ENCODE data around the gene MYH3. TPM values are rescaled to one million over a fixed set of nuclear protein-coding genes. Genes with fewer than 3 reads are reported as not detected.

Gene MYH3
- total RNA-seq, 1 experiment from 2014 or later, result 1.6 TPM

DNA sequence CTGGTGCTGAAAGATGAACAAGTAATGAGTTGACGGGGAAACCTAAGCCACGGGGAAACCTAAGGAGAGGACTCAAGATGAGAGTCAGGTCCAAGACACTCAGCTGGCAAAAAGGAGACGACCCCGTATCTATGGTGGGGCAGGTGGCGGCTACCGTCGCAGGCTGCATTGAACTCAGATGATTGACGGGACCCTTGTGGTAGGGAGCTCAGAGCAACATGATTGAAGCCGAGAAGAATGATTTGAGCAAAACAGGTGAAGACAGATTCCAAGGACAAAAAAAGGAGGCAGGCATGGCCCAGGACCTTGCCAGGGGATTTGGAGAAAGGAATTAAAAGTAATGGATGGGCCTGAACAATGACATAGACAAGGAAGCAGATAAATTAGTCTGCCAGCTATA is 7.5 kb upstream of the MYH3 start (continued):
- TF ChIP-seq, protein P1, sequence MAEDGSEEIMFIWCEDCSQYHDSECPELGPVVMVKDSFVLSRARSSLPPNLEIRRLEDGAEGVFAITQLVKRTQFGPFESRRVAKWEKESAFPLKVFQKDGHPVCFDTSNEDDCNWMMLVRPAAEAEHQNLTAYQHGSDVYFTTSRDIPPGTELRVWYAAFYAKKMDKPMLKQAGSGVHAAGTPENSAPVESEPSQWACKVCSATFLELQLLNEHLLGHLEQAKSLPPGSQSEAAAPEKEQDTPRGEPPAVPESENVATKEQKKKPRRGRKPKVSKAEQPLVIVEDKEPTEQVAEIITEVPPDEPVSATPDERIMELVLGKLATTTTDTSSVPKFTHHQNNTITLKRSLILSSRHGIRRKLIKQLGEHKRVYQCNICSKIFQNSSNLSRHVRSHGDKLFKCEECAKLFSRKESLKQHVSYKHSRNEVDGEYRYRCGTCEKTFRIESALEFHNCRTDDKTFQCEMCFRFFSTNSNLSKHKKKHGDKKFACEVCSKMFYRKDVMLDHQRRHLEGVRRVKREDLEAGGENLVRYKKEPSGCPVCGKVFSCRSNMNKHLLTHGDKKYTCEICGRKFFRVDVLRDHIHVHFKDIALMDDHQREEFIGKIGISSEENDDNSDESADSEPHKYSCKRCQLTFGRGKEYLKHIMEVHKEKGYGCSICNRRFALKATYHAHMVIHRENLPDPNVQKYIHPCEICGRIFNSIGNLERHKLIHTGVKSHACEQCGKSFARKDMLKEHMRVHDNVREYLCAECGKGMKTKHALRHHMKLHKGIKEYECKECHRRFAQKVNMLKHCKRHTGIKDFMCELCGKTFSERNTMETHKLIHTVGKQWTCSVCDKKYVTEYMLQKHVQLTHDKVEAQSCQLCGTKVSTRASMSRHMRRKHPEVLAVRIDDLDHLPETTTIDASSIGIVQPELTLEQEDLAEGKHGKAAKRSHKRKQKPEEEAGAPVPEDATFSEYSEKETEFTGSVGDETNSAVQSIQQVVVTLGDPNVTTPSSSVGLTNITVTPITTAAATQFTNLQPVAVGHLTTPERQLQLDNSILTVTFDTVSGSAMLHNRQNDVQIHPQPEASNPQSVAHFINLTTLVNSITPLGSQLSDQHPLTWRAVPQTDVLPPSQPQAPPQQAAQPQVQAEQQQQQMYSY (CRISPR knock-in tag; IDR thresholded peaks at IDR 0.05), result no peak
- TF ChIP-seq, protein P2, sequence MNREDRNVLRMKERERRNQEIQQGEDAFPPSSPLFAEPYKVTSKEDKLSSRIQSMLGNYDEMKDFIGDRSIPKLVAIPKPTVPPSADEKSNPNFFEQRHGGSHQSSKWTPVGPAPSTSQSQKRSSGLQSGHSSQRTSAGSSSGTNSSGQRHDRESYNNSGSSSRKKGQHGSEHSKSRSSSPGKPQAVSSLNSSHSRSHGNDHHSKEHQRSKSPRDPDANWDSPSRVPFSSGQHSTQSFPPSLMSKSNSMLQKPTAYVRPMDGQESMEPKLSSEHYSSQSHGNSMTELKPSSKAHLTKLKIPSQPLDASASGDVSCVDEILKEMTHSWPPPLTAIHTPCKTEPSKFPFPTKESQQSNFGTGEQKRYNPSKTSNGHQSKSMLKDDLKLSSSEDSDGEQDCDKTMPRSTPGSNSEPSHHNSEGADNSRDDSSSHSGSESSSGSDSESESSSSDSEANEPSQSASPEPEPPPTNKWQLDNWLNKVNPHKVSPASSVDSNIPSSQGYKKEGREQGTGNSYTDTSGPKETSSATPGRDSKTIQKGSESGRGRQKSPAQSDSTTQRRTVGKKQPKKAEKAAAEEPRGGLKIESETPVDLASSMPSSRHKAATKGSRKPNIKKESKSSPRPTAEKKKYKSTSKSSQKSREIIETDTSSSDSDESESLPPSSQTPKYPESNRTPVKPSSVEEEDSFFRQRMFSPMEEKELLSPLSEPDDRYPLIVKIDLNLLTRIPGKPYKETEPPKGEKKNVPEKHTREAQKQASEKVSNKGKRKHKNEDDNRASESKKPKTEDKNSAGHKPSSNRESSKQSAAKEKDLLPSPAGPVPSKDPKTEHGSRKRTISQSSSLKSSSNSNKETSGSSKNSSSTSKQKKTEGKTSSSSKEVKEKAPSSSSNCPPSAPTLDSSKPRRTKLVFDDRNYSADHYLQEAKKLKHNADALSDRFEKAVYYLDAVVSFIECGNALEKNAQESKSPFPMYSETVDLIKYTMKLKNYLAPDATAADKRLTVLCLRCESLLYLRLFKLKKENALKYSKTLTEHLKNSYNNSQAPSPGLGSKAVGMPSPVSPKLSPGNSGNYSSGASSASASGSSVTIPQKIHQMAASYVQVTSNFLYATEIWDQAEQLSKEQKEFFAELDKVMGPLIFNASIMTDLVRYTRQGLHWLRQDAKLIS (CRISPR knock-in tag; IDR thresholded peaks at IDR 0.05; ENCODE audit: borderline replicate concordance), result no peak
- no peak for TF ChIP-seq IRF2 (CRISPR knock-in tag; IDR thresholded peaks at IDR 0.05; ENCODE audit: borderline replicate concordance, low read depth)
- TF ChIP-seq SMAD3 (CRISPR knock-in tag; IDR thresholded peaks at IDR 0.05; ENCODE audit: borderline replicate concordance), result no peak
- no peak for TF ChIP-seq SMAD4 (CRISPR knock-in tag; IDR thresholded peaks at IDR 0.05)
- no peak for TF ChIP-seq NFE2L1 (CRISPR knock-in tag; IDR thresholded peaks at IDR 0.05)
- TF ChIP-seq RORB (CRISPR knock-in tag; IDR thresholded peaks at IDR 0.05), result no peak

- ATAC-seq (no peak), DNase-seq (ENCODE audit: low spot score) (no peak)
- Mint-ChIP-seq H3K4me3 (no peak overlapping the region), H3K4me1 (no peaks in the 10 kb centered on the region), H3K27ac (no peak overlapping the region), H3K27me3 (ENCODE audit: low read depth) (no peaks in the 10 kb centered on the region), H3K9me3 (no peaks in the 10 kb centered on the region), H3K36me3 (no peaks in the 10 kb centered on the region)
- ChIA-PET POLR2A (no interaction called here), CTCF (no interaction called here)
- no peak for TF ChIP-seq MLX (CRISPR knock-in tag; IDR thresholded peaks at IDR 0.05)
- TF ChIP-seq NFYB (CRISPR knock-in tag; conservative IDR thresholded peaks at IDR 0.05; ENCODE audit: low read depth), result no peak
- TF ChIP-seq, protein P3, sequence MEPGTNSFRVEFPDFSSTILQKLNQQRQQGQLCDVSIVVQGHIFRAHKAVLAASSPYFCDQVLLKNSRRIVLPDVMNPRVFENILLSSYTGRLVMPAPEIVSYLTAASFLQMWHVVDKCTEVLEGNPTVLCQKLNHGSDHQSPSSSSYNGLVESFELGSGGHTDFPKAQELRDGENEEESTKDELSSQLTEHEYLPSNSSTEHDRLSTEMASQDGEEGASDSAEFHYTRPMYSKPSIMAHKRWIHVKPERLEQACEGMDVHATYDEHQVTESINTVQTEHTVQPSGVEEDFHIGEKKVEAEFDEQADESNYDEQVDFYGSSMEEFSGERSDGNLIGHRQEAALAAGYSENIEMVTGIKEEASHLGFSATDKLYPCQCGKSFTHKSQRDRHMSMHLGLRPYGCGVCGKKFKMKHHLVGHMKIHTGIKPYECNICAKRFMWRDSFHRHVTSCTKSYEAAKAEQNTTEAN (CRISPR knock-in tag; IDR thresholded peaks at IDR 0.05), result no peak
- no peak for TF ChIP-seq MYBL2 (CRISPR knock-in tag; IDR thresholded peaks at IDR 0.05)
- no peak for TF ChIP-seq ZNF317 (CRISPR knock-in tag; IDR thresholded peaks at IDR 0.05; ENCODE audit: borderline replicate concordance, low read depth)
- TF ChIP-seq, protein P4, sequence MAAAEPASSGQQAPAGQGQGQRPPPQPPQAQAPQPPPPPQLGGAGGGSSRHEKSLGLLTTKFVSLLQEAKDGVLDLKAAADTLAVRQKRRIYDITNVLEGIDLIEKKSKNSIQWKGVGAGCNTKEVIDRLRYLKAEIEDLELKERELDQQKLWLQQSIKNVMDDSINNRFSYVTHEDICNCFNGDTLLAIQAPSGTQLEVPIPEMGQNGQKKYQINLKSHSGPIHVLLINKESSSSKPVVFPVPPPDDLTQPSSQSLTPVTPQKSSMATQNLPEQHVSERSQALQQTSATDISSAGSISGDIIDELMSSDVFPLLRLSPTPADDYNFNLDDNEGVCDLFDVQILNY (CRISPR knock-in tag; IDR thresholded peaks at IDR 0.05), result no peak
- no peak for TF ChIP-seq FOXK1 (CRISPR knock-in tag; IDR thresholded peaks at IDR 0.05)
- no peak for TF ChIP-seq AR (CRISPR knock-in tag; IDR thresholded peaks at IDR 0.05)
- TF ChIP-seq, protein P5, sequence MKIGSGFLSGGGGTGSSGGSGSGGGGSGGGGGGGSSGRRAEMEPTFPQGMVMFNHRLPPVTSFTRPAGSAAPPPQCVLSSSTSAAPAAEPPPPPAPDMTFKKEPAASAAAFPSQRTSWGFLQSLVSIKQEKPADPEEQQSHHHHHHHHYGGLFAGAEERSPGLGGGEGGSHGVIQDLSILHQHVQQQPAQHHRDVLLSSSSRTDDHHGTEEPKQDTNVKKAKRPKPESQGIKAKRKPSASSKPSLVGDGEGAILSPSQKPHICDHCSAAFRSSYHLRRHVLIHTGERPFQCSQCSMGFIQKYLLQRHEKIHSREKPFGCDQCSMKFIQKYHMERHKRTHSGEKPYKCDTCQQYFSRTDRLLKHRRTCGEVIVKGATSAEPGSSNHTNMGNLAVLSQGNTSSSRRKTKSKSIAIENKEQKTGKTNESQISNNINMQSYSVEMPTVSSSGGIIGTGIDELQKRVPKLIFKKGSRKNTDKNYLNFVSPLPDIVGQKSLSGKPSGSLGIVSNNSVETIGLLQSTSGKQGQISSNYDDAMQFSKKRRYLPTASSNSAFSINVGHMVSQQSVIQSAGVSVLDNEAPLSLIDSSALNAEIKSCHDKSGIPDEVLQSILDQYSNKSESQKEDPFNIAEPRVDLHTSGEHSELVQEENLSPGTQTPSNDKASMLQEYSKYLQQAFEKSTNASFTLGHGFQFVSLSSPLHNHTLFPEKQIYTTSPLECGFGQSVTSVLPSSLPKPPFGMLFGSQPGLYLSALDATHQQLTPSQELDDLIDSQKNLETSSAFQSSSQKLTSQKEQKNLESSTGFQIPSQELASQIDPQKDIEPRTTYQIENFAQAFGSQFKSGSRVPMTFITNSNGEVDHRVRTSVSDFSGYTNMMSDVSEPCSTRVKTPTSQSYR (CRISPR knock-in tag; IDR thresholded peaks at IDR 0.05), result no peak
- TF ChIP-seq, protein P1 (CRISPR knock-in tag; IDR thresholded peaks at IDR 0.05), result no peak
Measured at GRCh38 chr17:10663231-10663630, 6.1 kb upstream of the MYH3 start.

All from WTC11 (cell line).